Glomerular visceral epithelial cell (primary cell): ENCODE measurements around the gene CCT8L2.
"Not testable (repeated sequence)": the region's sequence is repeated elsewhere in the genome, so short reads cannot be mapped to it uniquely, and the experiment has no call there.

Experiments used
- DNase-seq: peaks from one replicate; pipeline ENCODE4 v3.0.0-alpha.2; 2016; ENCODE audit errors: extremely low spot score

CCT8L2 gene

DNA sequence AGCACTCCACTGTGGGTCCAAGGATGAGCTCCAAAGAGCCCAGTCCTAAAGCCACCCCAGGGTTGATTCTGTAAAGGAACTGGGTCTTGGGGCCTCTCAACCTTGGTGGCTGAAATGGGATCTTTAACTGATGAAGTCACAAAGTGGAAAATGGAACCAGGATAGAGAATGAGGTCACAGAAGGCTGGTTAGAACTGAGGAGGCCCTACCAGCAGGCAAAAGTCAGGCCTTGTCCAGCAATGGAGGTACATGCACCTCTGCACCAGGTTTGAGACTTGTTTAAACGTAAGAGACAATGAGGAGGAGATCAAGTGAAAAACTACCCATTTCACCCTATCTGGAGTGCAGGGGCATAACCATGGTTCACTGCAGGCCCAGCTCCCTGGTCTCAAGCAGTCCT is at the start of gene CCT8L2:
CCT8L2 (minus strand) TSS at position 101 of the 400 bp plus-strand sequence. CDS start 260 bp downstream, outside the sequence.
- not testable (repeated sequence) for DNase-seq

GRCh38 chr22:16635442-16635841 is 42.8 kb upstream of the CCT8L2 start:
- DNase-seq = not testable (repeated sequence)

GRCh38 chr22:16634092-16634491 is 41.5 kb upstream of the CCT8L2 start:
- not testable (repeated sequence) for DNase-seq

GRCh38 chr22:16628476-16628875 is 35.9 kb upstream of the CCT8L2 start:
- not testable (repeated sequence) for DNase-seq

- DNase-seq = not testable (repeated sequence)
Observed at GRCh38 chr22:16625018-16625417, 32.4 kb upstream of the CCT8L2 start.

DNA sequence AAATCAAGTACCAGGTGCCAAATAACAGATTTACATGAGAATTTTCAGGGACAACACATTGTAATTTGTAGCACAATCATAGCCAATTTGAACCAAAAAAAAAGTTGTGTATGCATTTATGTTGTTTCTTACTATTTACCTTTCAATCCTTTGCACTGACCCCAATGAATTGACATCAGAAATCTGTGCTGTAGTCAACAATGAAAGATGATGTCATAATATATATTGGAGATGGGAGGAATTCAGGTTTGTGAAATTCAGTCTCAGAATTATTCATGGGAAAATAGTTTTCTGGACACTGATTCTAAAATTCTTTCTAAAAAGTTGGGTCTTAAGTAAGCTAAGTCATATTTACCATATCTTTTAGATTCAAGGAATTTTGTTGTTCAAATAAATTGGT is 31.0 kb upstream of the CCT8L2 start:
- DNase-seq = not testable (repeated sequence)

DNA sequence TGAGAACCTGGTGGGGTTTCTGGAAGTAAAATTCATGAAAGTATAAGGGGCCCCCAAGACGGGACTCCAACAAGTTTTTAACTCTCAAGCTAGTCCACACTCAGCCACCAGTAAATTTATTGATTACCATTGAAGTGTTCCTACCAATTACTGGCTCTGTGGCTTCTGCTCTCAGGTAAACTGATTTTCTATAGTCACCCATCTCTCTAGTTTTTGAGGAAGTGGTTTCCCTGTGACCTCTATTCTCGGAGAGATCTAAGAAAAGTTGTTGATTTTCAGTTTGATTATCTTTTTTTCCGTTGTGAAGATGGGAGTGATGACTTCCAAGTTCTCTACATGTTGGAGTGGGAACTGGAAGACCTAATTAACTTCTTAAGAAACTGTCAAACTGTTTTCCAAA is 24.9 kb upstream of the CCT8L2 start:
- not testable (repeated sequence) for DNase-seq

DNA sequence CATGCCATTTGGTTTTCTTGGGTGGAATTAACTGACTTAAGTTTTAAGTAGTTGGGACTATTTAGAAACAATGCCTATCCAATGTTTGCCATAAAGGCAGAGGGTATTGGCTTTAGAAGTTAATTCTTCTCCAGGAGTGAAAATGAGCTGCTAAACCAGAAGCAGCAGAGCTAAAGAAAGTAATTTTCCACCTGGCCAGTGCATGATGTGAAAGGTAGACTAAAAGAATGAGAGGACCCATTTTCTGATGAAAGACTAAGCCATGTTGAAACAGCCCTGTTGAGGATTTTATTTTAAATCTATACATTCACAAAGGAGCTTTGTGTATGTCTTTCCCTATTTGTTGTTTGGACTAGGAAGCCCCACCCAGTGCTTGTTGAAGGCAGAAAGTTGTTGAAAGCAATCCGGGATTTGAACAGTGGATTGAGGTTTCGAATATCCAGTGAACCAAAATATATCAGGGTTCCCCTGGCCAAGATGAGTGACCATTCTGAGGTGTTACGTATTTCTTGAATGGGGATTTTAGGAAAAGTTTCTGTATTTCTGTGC is 23.9 kb upstream of the CCT8L2 start:
- not testable (repeated sequence) for DNase-seq

DNA sequence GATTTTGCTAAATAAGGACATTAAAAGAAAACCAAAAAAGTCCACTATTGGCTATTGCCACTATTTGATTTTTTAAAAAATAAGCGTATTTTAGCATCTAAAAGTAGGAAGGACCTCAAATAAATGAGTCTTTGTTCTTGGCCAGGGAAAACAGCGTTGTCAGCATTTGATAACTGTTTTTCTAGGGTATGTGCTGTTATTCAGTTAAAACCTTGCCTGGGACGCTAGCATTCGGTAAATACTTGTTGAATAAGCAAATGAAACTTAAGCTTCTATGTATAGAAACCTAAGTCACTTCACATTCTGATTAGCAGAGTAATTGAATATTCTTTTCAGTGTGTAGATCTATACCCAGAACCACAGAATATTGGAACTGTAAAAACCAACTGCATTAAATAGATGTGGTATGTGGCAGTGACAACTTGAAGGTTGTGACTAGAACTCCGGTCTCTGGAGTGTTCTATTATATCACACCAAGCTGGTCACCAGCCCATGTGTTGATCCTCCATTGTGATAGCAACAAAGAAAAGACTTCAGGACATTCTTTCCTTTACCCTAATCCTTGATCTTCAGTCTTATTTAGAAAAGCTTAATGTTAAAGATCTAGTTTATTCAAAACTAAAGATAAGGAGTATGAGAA is 23.1 kb upstream of the CCT8L2 start:
- DNase-seq = not testable (repeated sequence)

GRCh38 chr22:16609548-16610261 is 17.1 kb upstream of the CCT8L2 start:
- DNase-seq = no peak

DNA sequence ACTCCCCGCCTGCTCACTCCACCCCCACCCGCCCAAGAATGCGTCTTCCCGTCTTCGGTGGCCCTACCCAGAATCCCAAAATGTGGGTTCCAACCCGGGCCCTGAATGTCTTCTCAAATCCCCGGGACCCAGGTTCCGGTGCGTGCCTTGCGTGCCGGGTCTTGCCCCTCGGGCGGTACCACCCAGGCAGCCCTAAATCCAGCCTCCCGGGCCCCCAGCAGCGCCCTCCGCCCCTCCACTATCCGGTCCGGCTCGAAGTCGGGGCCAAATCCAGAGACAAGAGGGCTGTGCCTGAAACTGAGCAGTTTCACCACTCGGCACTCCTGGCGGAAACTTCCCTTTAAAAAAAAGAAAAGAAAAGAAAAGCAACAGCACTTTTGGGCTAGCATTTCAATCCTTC is 16.3 kb upstream of the CCT8L2 start:
- no peak for DNase-seq

DNA sequence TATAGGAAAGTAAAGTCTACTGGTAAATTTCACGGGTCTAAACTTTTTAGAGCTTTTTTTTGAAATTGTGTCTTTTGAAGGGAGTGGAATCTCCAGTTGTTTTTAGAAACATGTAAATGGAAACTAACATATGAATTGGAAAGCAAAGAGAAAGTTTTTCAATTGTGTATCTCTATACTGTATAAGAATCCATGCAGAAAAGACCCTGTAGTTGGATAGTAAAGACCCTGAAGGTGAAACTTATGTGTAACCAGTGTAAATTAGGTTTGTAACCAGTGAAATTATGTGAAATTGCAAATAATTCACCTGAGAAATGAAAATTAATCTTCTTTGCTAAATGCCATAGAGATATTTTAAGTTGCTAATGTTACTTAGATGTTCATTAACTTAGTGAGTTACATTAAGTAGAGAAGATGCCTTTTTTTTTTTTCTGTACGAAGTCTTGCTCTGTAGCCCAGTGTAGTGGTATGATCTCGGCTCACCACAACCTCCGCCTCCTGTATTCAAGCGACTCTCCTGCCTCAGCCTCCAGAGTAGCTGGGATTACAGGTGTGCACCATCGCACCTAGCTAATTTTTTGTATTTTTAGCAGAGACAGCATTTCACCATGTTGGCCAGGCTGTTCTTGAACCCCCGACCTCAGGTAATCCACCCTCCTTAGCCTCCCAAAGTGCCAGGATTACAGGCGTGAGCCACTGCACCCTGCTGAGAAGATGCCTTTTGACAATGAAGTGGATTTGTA is 11.8 kb upstream of the CCT8L2 start:
- DNase-seq = not testable (repeated sequence)

DNA sequence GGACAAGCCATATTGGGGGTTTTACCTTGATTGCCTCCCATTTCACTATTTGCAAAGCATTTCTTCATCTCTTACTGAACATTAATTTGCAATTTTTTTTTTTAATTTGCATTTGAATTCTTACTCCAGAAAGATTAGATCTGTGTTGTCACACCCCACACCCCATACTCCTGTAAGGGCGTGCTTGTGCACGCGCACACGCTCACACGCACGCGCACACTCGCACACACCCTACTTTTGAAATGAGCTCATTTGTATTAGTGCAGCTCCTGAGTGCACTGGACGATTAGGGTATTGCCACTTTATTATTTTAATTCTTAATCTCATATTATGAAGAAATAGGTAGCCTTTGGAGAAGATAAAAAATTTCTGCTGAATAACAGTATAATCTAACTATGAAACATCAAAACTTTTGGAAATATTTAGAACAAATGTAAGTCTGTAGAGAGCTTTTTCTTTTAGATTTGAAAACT is 11.2 kb upstream of the CCT8L2 start:
- not testable (repeated sequence) for DNase-seq

- no peak for DNase-seq
Observed at GRCh38 chr22:16603448-16603768, 10.8 kb upstream of the CCT8L2 start.

GRCh38 chr22:16602728-16603447 is 10.3 kb upstream of the CCT8L2 start:
- not testable (repeated sequence) for DNase-seq

- not testable (repeated sequence) for DNase-seq
Observed at GRCh38 chr22:16602224-16602727, 9.7 kb upstream of the CCT8L2 start.

GRCh38 chr22:16601437-16602223 is 9.0 kb upstream of the CCT8L2 start:
- DNase-seq = no peak

GRCh38 chr22:16600644-16601436 is 8.2 kb upstream of the CCT8L2 start:
- not testable (repeated sequence) for DNase-seq

- not testable (repeated sequence) for DNase-seq
Observed at GRCh38 chr22:16599648-16600047, 7.0 kb upstream of the CCT8L2 start.

GRCh38 chr22:16595251-16595650 is 2.6 kb upstream of the CCT8L2 start:
- DNase-seq = not testable (repeated sequence)
